ENCODE results near the gene MICA.

DNA sequence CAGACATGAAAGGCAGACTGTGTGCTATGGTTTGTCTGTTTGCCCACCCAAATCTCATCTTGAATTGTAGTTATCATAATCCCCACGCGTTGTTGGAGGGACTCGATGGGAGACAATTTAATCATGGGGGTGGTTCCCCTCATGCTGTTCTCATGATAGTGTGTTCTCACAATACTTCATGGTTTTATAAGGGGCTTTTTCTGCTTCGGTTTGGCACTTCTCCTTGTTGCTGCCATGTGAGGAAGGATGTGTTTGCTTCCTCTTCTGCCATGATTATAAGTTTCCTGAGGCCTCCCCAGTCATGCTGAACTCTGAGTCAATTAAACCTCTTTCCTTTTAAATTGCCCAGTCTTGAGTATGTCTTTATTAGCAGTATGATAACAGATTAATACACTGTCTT is 47.4 kb downstream of the MICA start:
- TF ChIP-seq, protein P1, sequence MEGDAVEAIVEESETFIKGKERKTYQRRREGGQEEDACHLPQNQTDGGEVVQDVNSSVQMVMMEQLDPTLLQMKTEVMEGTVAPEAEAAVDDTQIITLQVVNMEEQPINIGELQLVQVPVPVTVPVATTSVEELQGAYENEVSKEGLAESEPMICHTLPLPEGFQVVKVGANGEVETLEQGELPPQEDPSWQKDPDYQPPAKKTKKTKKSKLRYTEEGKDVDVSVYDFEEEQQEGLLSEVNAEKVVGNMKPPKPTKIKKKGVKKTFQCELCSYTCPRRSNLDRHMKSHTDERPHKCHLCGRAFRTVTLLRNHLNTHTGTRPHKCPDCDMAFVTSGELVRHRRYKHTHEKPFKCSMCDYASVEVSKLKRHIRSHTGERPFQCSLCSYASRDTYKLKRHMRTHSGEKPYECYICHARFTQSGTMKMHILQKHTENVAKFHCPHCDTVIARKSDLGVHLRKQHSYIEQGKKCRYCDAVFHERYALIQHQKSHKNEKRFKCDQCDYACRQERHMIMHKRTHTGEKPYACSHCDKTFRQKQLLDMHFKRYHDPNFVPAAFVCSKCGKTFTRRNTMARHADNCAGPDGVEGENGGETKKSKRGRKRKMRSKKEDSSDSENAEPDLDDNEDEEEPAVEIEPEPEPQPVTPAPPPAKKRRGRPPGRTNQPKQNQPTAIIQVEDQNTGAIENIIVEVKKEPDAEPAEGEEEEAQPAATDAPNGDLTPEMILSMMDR (IDR thresholded peaks at IDR 0.05; ENCODE audit: low read length) = no peak
- TF ChIP-seq EZH2 (IDR thresholded peaks at IDR 0.05; ENCODE audit: borderline replicate concordance, low read length) = no peak

Measured in OCI-LY1 (cell line).